ENCODE measurements around the gene ADAMTS9. TPM values are rescaled to one million over a fixed set of nuclear protein-coding genes. Genes with fewer than 3 reads are reported as not detected.

The ADAMTS9 gene
- total RNA-seq, 4 donors from 2014 or later, result 4.8 to 49.8 (median 13.4) TPM

DNA sequence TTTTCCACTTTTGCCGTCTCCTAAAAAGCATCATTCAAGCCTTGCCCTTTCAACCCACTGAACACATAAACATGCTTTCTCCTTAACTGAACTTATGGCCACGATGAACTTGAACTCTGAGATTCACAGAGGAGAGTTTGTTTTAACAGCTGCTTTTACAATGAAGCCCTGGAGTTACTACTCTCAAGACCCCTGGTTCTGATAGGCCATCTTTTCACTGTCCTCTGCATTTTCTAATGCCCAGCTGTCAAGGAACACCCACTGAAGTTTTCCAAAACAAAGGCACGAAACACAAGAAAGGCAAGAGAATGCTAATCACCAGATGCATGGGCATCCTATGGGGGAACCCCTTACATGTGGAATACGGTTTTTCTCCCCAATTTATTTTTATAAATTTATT lies 100.8 kb downstream of the ADAMTS9 start:
- Histone ChIP-seq H3K9me3 (no peaks in the 10 kb centered on the region), H3K36me3 (no peaks in the 10 kb centered on the region), H3K27ac (no peak overlapping the region), H3K27me3 (no peaks in the 10 kb centered on the region), H3K4me1 (peaks cover 0 to 8% of the 10 kb centered on the region in 2 donors), H3K4me3 (no peak overlapping the region)
- no peak for TF ChIP-seq POLR2A (IDR thresholded peaks at IDR 0.05)
- TF ChIP-seq, protein P1, sequence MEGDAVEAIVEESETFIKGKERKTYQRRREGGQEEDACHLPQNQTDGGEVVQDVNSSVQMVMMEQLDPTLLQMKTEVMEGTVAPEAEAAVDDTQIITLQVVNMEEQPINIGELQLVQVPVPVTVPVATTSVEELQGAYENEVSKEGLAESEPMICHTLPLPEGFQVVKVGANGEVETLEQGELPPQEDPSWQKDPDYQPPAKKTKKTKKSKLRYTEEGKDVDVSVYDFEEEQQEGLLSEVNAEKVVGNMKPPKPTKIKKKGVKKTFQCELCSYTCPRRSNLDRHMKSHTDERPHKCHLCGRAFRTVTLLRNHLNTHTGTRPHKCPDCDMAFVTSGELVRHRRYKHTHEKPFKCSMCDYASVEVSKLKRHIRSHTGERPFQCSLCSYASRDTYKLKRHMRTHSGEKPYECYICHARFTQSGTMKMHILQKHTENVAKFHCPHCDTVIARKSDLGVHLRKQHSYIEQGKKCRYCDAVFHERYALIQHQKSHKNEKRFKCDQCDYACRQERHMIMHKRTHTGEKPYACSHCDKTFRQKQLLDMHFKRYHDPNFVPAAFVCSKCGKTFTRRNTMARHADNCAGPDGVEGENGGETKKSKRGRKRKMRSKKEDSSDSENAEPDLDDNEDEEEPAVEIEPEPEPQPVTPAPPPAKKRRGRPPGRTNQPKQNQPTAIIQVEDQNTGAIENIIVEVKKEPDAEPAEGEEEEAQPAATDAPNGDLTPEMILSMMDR (IDR thresholded peaks at IDR 0.05 in 4 of 5, conservative IDR thresholded peaks at IDR 0.05 in 1 of 5), result no peak
- DNase-seq, result no peak
- ATAC-seq, result no peak
- intact Hi-C loops (cut with DNase I; ENCODE audit: low total_unique reads), result no loop called here
- in situ Hi-C loops (cut with MboI; ENCODE audit: low sequenced_read_pairs in 4 of 4), result no loop called here

DNA sequence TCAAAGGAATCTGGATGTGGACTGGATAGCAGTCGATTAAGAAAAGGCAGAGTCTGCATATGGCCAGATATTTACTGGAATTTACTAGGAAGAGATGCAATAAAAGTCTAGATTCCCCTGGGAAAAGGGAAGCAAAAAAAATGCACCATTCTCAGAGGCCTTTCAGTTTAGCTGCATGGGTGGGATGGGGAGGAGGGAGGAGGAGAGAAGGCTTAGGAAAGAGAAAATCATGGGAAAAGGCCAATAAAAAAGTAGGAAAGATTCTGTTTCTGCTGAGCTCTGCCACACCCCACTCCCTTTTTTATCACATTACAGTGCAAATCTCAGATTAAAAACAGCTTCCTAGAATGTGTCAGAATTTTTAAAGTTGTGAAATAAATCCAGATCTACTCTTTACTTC lies 103.6 kb downstream of the ADAMTS9 start:
- H3K4me1 ChIP-seq, result peaks cover 0 to 8% of the 10 kb centered on the region in 2 donors
- ATAC-seq (no peak), DNase-seq (no peak)
- TF ChIP-seq POLR2A (IDR thresholded peaks at IDR 0.05), result no peak
- TF ChIP-seq, protein P1 (IDR thresholded peaks at IDR 0.05 in 4 of 5, conservative IDR thresholded peaks at IDR 0.05 in 1 of 5), result no peak
- no peaks in the 10 kb centered on the region for H3K27me3 ChIP-seq
- no peaks in the 10 kb centered on the region for H3K9me3 ChIP-seq
- peak overlapping the region in 1 of 4 donors; percentile 5 for H3K27ac ChIP-seq
- intact Hi-C loops (cut with DNase I; ENCODE audit: low total_unique reads), result no loop called here
- H3K4me3 ChIP-seq, result no peak overlapping the region
- H3K36me3 ChIP-seq, result no peaks in the 10 kb centered on the region
- in situ Hi-C loops (cut with MboI; ENCODE audit: low sequenced_read_pairs in 4 of 4), result no loop called here

DNA sequence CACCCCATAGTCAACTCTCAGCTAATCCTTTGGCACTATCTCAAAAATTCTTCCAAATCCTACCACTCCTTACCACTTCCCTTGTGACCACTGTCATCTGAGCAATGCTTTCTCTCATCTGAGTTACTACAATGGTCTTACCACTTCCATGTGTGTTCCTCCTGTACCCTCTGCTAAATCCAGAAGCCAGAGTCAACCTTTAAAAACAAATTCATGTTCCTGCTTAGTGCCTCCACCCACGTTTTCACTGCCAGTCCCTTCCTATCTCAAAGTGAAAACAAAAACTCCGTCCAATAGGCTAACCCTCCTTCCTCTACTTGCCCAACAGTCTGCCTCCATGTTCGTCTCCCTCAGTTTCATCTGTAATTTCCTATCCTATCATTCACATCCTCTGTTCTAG lies 109.0 kb downstream of the ADAMTS9 start:
- in situ Hi-C loops (cut with MboI; ENCODE audit: low sequenced_read_pairs in 4 of 4) (no loop called here), intact Hi-C loops (cut with DNase I; ENCODE audit: low total_unique reads) (no loop called here)
- H3K9me3 ChIP-seq, result no peaks in the 10 kb centered on the region
- ATAC-seq (no peak), DNase-seq (no peak)
- H3K4me1 ChIP-seq, result no peaks in the 10 kb centered on the region
- H3K27me3 ChIP-seq, result no peaks in the 10 kb centered on the region
- no peaks in the 10 kb centered on the region for H3K36me3 ChIP-seq
- no peak overlapping the region for H3K4me3 ChIP-seq
- H3K27ac ChIP-seq, result no peak overlapping the region
- no peak for TF ChIP-seq POLR2A (IDR thresholded peaks at IDR 0.05)
- TF ChIP-seq, protein P1 (IDR thresholded peaks at IDR 0.05 in 4 of 5, conservative IDR thresholded peaks at IDR 0.05 in 1 of 5), result no peak

DNA sequence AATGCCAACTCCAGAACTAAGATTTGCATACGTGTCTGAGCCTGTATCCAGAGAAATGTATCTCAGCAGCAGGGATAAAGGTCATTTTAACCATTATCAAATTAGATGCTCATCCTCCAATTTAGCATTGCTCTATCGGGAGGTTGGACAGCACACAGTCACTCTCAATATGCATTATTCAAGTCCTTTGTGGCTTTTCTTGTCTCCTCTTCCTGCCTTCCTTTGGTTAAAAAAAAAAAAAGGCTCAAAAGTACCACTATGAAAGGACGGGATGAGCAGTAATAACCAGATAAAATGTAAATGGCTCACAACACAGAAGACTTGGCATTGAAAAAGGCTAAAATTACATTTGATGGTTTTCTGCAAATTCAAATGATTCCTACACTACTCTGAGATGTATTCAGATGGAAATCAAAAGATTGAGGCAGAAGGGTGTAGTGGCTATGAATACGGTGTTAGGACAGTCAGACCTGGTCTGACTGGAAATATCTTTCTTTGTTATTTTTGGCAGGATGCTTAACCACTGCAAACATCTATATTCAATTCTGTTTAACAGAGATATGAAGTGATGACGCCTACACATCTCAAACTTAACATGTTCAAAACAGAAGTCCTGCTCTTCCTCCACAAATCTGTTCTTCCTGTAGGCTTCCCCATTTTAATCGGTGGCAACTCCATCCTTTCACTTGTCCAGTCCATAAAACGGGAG lies 109.6 kb downstream of the ADAMTS9 start:
- Histone ChIP-seq H3K4me3 (no peak overlapping the region), H3K36me3 (no peaks in the 10 kb centered on the region), H3K27me3 (no peaks in the 10 kb centered on the region), H3K27ac (no peak overlapping the region), H3K9me3 (no peaks in the 10 kb centered on the region), H3K4me1 (no peaks in the 10 kb centered on the region)
- ATAC-seq (no peak), DNase-seq (no peak)
- no peak for TF ChIP-seq POLR2A (IDR thresholded peaks at IDR 0.05)
- TF ChIP-seq, protein P1 (IDR thresholded peaks at IDR 0.05 in 4 of 5, conservative IDR thresholded peaks at IDR 0.05 in 1 of 5), result no peak
- in situ Hi-C loops (cut with MboI; ENCODE audit: low sequenced_read_pairs in 4 of 4) (no loop called here), intact Hi-C loops (cut with DNase I; ENCODE audit: low total_unique reads) (no loop called here)
